GM19468 (cell line): ENCODE data around the gene LTBP1.
A peak's percentile ranks its signal among the peaks of the same experiment; 100 is the strongest.
"Not testable (repeated sequence)": the region's sequence is repeated elsewhere in the genome, so short reads cannot be mapped to it uniquely, and the experiment has no call there.

Experiments
- ATAC-seq: cut with Tn5 transposase; IDR thresholded peaks from one replicate; pipeline ENCODE4 v1.9.1; 2021; ENCODE audit warnings: mild to moderate bottlenecking, moderate library complexity, moderate number of reproducible peaks; ENCODE audit not compliant: unreplicated experiment; ENCODE audit errors: extremely low read depth

LTBP1 gene

GRCh38 chr2:32946314-32947075 is at the start of gene LTBP1:
TSS of gene LTBP1 (plus strand) at chr2:32946953. CDS start at chr2:32947325, 372 bp downstream.
- peak; percentile 45 for ATAC-seq

GRCh38 chr2:32900246-32900973 is 46.3 kb upstream of the LTBP1 start:
- ATAC-seq, result no peak

- ATAC-seq, result no peak
Observed at GRCh38 chr2:32901313-32901712, 45.4 kb upstream of the LTBP1 start.

GRCh38 chr2:32902174-32902573 is 44.6 kb upstream of the LTBP1 start:
- no peak for ATAC-seq

- ATAC-seq, result no peak
Observed at GRCh38 chr2:32902986-32903385, 43.8 kb upstream of the LTBP1 start.

- ATAC-seq, result no peak
Observed at GRCh38 chr2:32904074-32904473, 42.7 kb upstream of the LTBP1 start.

- ATAC-seq, result no peak
Observed at GRCh38 chr2:32904751-32905150, 42.0 kb upstream of the LTBP1 start.

GRCh38 chr2:32905270-32905669 is 41.5 kb upstream of the LTBP1 start:
- ATAC-seq, result no peak

GRCh38 chr2:32910883-32911598 is 35.7 kb upstream of the LTBP1 start:
- peak; percentile 61 for ATAC-seq

- no peak for ATAC-seq
Observed at GRCh38 chr2:32915694-32916093, 31.1 kb upstream of the LTBP1 start.

GRCh38 chr2:32918774-32919173 is 28.0 kb upstream of the LTBP1 start:
- no peak for ATAC-seq

- ATAC-seq, result not testable (repeated sequence)
Observed at GRCh38 chr2:32919901-32920300, 26.9 kb upstream of the LTBP1 start.

- not testable (repeated sequence) for ATAC-seq
Observed at GRCh38 chr2:32921486-32921885, 25.3 kb upstream of the LTBP1 start.

- ATAC-seq, result no peak
Observed at GRCh38 chr2:32922501-32922900, 24.3 kb upstream of the LTBP1 start.

GRCh38 chr2:32923109-32923508 is 23.6 kb upstream of the LTBP1 start:
- no peak for ATAC-seq

GRCh38 chr2:32925283-32925815 is 21.4 kb upstream of the LTBP1 start:
- no peak for ATAC-seq

- ATAC-seq, result no peak
Observed at GRCh38 chr2:32925976-32926707, 20.6 kb upstream of the LTBP1 start.

- ATAC-seq, result no peak
Observed at GRCh38 chr2:32926708-32927084, 20.1 kb upstream of the LTBP1 start.

GRCh38 chr2:32930436-32930835 is 16.3 kb upstream of the LTBP1 start:
- no peak for ATAC-seq

- no peak for ATAC-seq
Observed at GRCh38 chr2:32931519-32931918, 15.2 kb upstream of the LTBP1 start.
